HEK293 (cell line): ENCODE measurements around the gene PTGIS.

Source experiments
- AEBP2 ChIP-seq: fragments of 450-650 bp; formaldehyde crosslinking; IDR thresholded peaks from 2 replicates; pipeline ENCODE4 v1.5.1; 2016; ENCODE audit warnings: missing biosample characterization, missing genetic modification characterization, borderline replicate concordance
- ZBTB26 ChIP-seq: fragments of 450-650 bp; formaldehyde crosslinking; optimal IDR thresholded peaks from 2 replicates; pipeline ENCODE3; 2016; ENCODE audit warnings: missing biosample characterization, mild to moderate bottlenecking, missing genetic modification characterization
- ZNF335 ChIP-seq: fragments of 450-650 bp; formaldehyde crosslinking; conservative IDR thresholded peaks from 2 replicates; pipeline ENCODE4 v1.5.1; 2016; ENCODE audit warnings: missing biosample characterization, missing genetic modification characterization
- ZXDB ChIP-seq: fragments of 450-650 bp; formaldehyde crosslinking; IDR thresholded peaks from 2 replicates; pipeline ENCODE4 v1.5.1; 2016; ENCODE audit warnings: missing biosample characterization, missing genetic modification characterization
- TF ChIP-seq, protein P1 (sequence below): fragments of 450-650 bp; formaldehyde crosslinking; IDR thresholded peaks from 2 replicates; pipeline ENCODE4 v1.5.1; 2016; ENCODE audit warnings: missing biosample characterization, missing genetic modification characterization
- TF ChIP-seq, protein P2 (sequence below): fragments of 450-650 bp; formaldehyde crosslinking; IDR thresholded peaks from 2 replicates; pipeline ENCODE4 v1.5.1; 2016; ENCODE audit warnings: missing biosample characterization, missing genetic modification characterization
- TF ChIP-seq, protein P3 (sequence below): fragments of 450-650 bp; formaldehyde crosslinking; IDR thresholded peaks from 2 replicates; pipeline ENCODE4 v1.5.1; 2016; ENCODE audit warnings: missing biosample characterization, missing genetic modification characterization
- TF ChIP-seq, protein P4 (sequence below): fragments of 450-650 bp; formaldehyde crosslinking; IDR thresholded peaks from 2 replicates; pipeline ENCODE4 v1.5.1; 2016; ENCODE audit warnings: missing biosample characterization, missing genetic modification characterization

- TF ChIP-seq, protein P1, sequence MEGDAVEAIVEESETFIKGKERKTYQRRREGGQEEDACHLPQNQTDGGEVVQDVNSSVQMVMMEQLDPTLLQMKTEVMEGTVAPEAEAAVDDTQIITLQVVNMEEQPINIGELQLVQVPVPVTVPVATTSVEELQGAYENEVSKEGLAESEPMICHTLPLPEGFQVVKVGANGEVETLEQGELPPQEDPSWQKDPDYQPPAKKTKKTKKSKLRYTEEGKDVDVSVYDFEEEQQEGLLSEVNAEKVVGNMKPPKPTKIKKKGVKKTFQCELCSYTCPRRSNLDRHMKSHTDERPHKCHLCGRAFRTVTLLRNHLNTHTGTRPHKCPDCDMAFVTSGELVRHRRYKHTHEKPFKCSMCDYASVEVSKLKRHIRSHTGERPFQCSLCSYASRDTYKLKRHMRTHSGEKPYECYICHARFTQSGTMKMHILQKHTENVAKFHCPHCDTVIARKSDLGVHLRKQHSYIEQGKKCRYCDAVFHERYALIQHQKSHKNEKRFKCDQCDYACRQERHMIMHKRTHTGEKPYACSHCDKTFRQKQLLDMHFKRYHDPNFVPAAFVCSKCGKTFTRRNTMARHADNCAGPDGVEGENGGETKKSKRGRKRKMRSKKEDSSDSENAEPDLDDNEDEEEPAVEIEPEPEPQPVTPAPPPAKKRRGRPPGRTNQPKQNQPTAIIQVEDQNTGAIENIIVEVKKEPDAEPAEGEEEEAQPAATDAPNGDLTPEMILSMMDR (tag by site-specific recombination) = no peak
- TF ChIP-seq, protein P2, sequence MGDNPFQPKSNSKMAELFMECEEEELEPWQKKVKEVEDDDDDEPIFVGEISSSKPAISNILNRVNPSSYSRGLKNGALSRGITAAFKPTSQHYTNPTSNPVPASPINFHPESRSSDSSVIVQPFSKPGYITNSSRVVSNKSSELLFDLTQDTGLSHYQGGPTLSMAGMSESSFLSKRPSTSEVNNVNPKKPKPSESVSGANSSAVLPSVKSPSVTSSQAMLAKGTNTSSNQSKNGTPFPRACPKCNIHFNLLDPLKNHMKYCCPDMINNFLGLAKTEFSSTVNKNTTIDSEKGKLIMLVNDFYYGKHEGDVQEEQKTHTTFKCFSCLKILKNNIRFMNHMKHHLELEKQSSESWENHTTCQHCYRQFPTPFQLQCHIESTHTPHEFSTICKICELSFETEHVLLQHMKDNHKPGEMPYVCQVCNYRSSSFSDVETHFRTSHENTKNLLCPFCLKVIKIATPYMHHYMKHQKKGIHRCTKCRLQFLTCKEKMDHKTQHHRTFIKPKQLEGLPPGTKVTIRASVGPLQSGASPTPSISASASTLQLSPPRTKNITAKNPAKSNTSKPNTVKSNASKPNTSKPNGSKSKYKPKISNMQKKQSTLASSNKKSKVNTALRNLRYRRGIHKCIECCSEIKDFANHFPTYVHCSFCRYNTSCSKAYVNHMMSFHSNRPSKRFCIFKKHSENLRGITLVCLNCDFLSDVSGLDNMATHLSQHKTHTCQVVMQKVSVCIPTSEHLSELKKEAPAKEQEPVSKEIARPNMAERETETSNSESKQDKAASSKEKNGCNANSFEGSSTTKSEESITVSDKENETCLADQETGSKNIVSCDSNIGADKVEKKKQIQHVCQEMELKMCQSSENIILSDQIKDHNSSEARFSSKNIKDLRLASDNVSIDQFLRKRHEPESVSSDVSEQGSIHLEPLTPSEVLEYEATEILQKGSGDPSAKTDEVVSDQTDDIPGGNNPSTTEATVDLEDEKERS (tag by site-specific recombination) = no peak
- TF ChIP-seq ZNF335 (tag by site-specific recombination) (no peak), ZBTB26 (tag by site-specific recombination) (no peak), ZXDB (tag by site-specific recombination) (no peak), AEBP2 (tag by site-specific recombination) (no peak)
- TF ChIP-seq, protein P3, sequence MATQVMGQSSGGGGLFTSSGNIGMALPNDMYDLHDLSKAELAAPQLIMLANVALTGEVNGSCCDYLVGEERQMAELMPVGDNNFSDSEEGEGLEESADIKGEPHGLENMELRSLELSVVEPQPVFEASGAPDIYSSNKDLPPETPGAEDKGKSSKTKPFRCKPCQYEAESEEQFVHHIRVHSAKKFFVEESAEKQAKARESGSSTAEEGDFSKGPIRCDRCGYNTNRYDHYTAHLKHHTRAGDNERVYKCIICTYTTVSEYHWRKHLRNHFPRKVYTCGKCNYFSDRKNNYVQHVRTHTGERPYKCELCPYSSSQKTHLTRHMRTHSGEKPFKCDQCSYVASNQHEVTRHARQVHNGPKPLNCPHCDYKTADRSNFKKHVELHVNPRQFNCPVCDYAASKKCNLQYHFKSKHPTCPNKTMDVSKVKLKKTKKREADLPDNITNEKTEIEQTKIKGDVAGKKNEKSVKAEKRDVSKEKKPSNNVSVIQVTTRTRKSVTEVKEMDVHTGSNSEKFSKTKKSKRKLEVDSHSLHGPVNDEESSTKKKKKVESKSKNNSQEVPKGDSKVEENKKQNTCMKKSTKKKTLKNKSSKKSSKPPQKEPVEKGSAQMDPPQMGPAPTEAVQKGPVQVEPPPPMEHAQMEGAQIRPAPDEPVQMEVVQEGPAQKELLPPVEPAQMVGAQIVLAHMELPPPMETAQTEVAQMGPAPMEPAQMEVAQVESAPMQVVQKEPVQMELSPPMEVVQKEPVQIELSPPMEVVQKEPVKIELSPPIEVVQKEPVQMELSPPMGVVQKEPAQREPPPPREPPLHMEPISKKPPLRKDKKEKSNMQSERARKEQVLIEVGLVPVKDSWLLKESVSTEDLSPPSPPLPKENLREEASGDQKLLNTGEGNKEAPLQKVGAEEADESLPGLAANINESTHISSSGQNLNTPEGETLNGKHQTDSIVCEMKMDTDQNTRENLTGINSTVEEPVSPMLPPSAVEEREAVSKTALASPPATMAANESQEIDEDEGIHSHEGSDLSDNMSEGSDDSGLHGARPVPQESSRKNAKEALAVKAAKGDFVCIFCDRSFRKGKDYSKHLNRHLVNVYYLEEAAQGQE = no peak
- TF ChIP-seq, protein P4, sequence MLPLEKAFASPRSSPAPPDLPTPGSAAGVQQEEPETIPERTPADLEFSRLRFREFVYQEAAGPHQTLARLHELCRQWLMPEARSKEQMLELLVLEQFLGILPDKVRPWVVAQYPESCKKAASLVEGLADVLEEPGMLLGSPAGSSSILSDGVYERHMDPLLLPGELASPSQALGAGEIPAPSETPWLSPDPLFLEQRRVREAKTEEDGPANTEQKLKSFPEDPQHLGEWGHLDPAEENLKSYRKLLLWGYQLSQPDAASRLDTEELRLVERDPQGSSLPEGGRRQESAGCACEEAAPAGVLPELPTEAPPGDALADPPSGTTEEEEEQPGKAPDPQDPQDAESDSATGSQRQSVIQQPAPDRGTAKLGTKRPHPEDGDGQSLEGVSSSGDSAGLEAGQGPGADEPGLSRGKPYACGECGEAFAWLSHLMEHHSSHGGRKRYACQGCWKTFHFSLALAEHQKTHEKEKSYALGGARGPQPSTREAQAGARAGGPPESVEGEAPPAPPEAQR (tag by site-specific recombination) = no peak
Measured at GRCh38 chr20:49562311-49563014, 5.5 kb downstream of the PTGIS start.
